ENCODE data around the gene HEMGN. TPM values are rescaled to one million over a fixed set of nuclear protein-coding genes. Genes with fewer than 3 reads are reported as not detected.

The HEMGN gene
- total and polyA plus RNA-seq, 2 donors (not counting 1 experiment from before 2014, with no cell fraction given): 0.06 TPM; not detected in 1

DNA sequence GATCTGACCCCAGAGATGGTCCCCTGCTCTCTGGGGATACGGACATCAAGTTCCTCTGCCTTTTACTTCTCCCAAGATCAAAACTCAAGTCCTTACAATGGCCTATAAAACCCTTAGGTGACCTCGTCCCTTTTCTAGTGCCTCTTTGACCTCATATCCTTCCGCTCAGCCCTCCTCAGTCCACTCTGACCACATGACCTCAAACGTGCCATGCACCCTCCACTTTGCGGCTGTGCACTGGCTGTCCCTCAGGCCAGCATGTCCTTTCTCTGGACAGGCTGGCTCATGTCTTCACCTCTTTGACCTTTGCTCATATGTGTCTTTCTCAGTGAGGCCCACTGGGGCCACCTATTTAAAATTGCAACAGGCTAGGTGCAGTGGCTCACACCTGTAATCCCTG is 30.3 kb downstream of the HEMGN start:
- ChIA-PET CTCF (interaction anchor here (1.3 to 2.8 kb wide), 2 partner anchors 14 to 18 kb away, joined by 3 to 11 read pairs; partner anchors contain the start of gene TRMO), POLR2A (interaction anchor here (0.7 kb wide), 1 partner anchor 287 kb away, joined by 4 read pairs; no protein-coding TSS in a partner anchor)
- intact Hi-C loops (cut with micrococcal nuclease): no loop called here
- H3K79me2 ChIP-seq (ENCODE audit: control insufficient read depth, insufficient read depth, low read length): peaks cover 39% of the 10 kb centered on the region
- ATAC-seq (ENCODE audit: low read depth): no peak
- H3K9ac ChIP-seq (ENCODE audit: low read length): no peak overlapping the region
- H4K20me1 ChIP-seq (ENCODE audit: control insufficient read depth, insufficient read depth, low read length, poor library complexity, severe bottlenecking): no peaks in the 10 kb centered on the region
- no peak overlapping the region for H2AFZ ChIP-seq (ENCODE audit: insufficient read depth, low read depth, low read length, poor library complexity, severe bottlenecking)
- peaks cover 20 to 32% of the 10 kb centered on the region in 2 donors for H3K4me1 ChIP-seq (ENCODE audit: control insufficient read depth in 2 of 2, insufficient read depth in 2 of 2, low read length in 2 of 2)
- no peak overlapping the region for H3K4me3 ChIP-seq (ENCODE audit: control extremely low read depth in 1 of 5, extremely low read depth in 1 of 5, insufficient read depth in 1 of 5, low read depth in 2 of 5, low read length in 4 of 5)
- H3K27ac ChIP-seq (ENCODE audit: low read length in 2 of 2): peak overlapping the region; percentile 59 to 64
- no peak for DNase-seq
- H3K27me3 ChIP-seq (replicated peaks in 1 of 4; ENCODE audit: control extremely low read depth in 1 of 4, control insufficient read depth in 3 of 4, insufficient read depth in 4 of 4, low read length in 3 of 4): no peaks in the 10 kb centered on the region
- WGBS (ENCODE audit: insufficient coverage): 82% methylated on average over 5 of the region's 5 CpGs
- no peaks in the 10 kb centered on the region for H3K9me3 ChIP-seq (ENCODE audit: control extremely low read depth in 1 of 3, control insufficient read depth in 2 of 3, insufficient read depth in 1 of 3, low read length in 2 of 3)
- Mint-ChIP-seq H3K9me3 (ENCODE audit: insufficient read depth) (no peaks in the 10 kb centered on the region), H3K27ac (peak overlapping the region; percentile 85), H3K4me1 (peaks cover 45% of the 10 kb centered on the region), H3K27me3 (no peaks in the 10 kb centered on the region), H3K4me3 (peak overlapping the region; percentile 60)
- peaks cover 2 to 62% of the 10 kb centered on the region in 2 experiments for H3K36me3 ChIP-seq (replicated peaks in 1 of 2; ENCODE audit: control extremely low read depth in 1 of 2, control insufficient read depth in 1 of 2, extremely low read depth in 1 of 2, insufficient read depth in 2 of 2, low read length in 1 of 2)
- peak overlapping the region; percentile 58 for H3K4me2 ChIP-seq (replicated peaks; ENCODE audit: low read depth, low read length, poor library complexity, severe bottlenecking)
- TF ChIP-seq, protein P1, sequence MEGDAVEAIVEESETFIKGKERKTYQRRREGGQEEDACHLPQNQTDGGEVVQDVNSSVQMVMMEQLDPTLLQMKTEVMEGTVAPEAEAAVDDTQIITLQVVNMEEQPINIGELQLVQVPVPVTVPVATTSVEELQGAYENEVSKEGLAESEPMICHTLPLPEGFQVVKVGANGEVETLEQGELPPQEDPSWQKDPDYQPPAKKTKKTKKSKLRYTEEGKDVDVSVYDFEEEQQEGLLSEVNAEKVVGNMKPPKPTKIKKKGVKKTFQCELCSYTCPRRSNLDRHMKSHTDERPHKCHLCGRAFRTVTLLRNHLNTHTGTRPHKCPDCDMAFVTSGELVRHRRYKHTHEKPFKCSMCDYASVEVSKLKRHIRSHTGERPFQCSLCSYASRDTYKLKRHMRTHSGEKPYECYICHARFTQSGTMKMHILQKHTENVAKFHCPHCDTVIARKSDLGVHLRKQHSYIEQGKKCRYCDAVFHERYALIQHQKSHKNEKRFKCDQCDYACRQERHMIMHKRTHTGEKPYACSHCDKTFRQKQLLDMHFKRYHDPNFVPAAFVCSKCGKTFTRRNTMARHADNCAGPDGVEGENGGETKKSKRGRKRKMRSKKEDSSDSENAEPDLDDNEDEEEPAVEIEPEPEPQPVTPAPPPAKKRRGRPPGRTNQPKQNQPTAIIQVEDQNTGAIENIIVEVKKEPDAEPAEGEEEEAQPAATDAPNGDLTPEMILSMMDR (IDR thresholded peaks at IDR 0.05): no peak
- no peak for TF ChIP-seq EZH2 (IDR thresholded peaks at IDR 0.05; ENCODE audit: borderline replicate concordance, insufficient read depth, low read depth, low read length, poor library complexity, severe bottlenecking)

DNA sequence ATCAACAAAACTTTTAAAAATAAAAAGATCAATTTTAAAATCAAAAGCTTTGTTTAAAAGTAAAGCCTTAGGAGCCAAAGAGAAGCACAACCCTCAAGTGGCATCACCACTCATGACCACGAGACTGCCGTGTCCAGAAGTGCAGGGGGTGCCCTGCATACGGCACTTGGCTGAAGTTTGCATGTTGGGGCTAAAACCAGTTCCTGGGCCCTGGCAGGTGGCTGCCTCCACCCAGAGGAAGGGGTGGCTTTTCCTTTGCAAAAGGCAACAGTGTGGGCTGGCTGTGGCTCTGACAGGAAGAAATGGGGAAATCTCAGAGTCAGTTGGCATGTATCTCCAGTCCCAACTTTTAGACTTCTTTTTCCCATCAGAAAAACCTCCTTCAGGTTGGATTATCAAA is 30.9 kb downstream of the HEMGN start:
- H3K27me3 ChIP-seq (replicated peaks in 1 of 4; ENCODE audit: control extremely low read depth in 1 of 4, control insufficient read depth in 3 of 4, insufficient read depth in 4 of 4, low read length in 3 of 4): no peaks in the 10 kb centered on the region
- no peak overlapping the region for H3K4me3 Mint-ChIP-seq
- no peaks in the 10 kb centered on the region for H3K27me3 Mint-ChIP-seq
- peak overlapping the region; percentile 44 for H3K9ac ChIP-seq (ENCODE audit: low read length)
- peak overlapping the region; percentile 34 for H2AFZ ChIP-seq (ENCODE audit: insufficient read depth, low read depth, low read length, poor library complexity, severe bottlenecking)
- 0% methylated on average over 3 of the region's 3 CpGs for WGBS (ENCODE audit: insufficient coverage)
- peaks cover 40% of the 10 kb centered on the region for H3K79me2 ChIP-seq (ENCODE audit: control insufficient read depth, insufficient read depth, low read length)
- peak overlapping the region; percentile 58 for H3K4me2 ChIP-seq (replicated peaks; ENCODE audit: low read depth, low read length, poor library complexity, severe bottlenecking)
- H3K9me3 Mint-ChIP-seq (ENCODE audit: insufficient read depth): no peaks in the 10 kb centered on the region
- H3K27ac Mint-ChIP-seq: peak overlapping the region; percentile 8
- H3K4me3 ChIP-seq (ENCODE audit: control extremely low read depth in 1 of 5, extremely low read depth in 1 of 5, insufficient read depth in 1 of 5, low read depth in 2 of 5, low read length in 4 of 5): peak overlapping the region in 2 of 5 experiments; percentile 8 to 9
- POLR2A ChIA-PET: no interaction called here
- peaks cover 20 to 32% of the 10 kb centered on the region in 2 donors for H3K4me1 ChIP-seq (ENCODE audit: control insufficient read depth in 2 of 2, insufficient read depth in 2 of 2, low read length in 2 of 2)
- CTCF ChIA-PET: interaction anchor here (2.8 kb wide), 1 partner anchor 15 kb away, joined by 11 read pairs; the partner anchor contains the start of gene TRMO
- peaks cover 45% of the 10 kb centered on the region for H3K4me1 Mint-ChIP-seq
- H3K27ac ChIP-seq (ENCODE audit: low read length in 2 of 2): peak overlapping the region; percentile 59 to 64
- no peaks in the 10 kb centered on the region for H4K20me1 ChIP-seq (ENCODE audit: control insufficient read depth, insufficient read depth, low read length, poor library complexity, severe bottlenecking)
- H3K36me3 ChIP-seq (replicated peaks in 1 of 2; ENCODE audit: control extremely low read depth in 1 of 2, control insufficient read depth in 1 of 2, extremely low read depth in 1 of 2, insufficient read depth in 2 of 2, low read length in 1 of 2): peaks cover 2 to 60% of the 10 kb centered on the region in 2 experiments
- DNase-seq (peak; percentile 36), ATAC-seq (ENCODE audit: low read depth) (no peak)
- intact Hi-C loops (cut with micrococcal nuclease): no loop called here
- no peak for TF ChIP-seq EZH2 (IDR thresholded peaks at IDR 0.05; ENCODE audit: borderline replicate concordance, insufficient read depth, low read depth, low read length, poor library complexity, severe bottlenecking)
- TF ChIP-seq, protein P1 (IDR thresholded peaks at IDR 0.05): no peak
- H3K9me3 ChIP-seq (ENCODE audit: control extremely low read depth in 1 of 3, control insufficient read depth in 2 of 3, insufficient read depth in 1 of 3, low read length in 2 of 3): no peaks in the 10 kb centered on the region
